H1 (cell line): Measurements from ENCODE around the gene CABCOCO1. TPM values are rescaled to one million over a fixed set of nuclear protein-coding genes. Genes with fewer than 3 reads are reported as not detected.

Experiments used
- CTCF ChIA-PET: fragments of 300-600 bp; sonication (Branson Sonifier 250); formaldehyde crosslinking; loops from one replicate; lab custom pipeline; 2021; ENCODE audit not compliant: partially characterized antibody; lab: Charles Lee
- POLR2A ChIA-PET: fragments of 300-600 bp; sonication (Branson Sonifier 250); formaldehyde crosslinking; loops from one replicate; lab custom pipeline; 2021; ENCODE audit warnings: inconsistent platforms; ENCODE audit not compliant: partially characterized antibody; lab: Charles Lee
- DNase-seq, 2 experiments: peaks; one replicate each; pipeline versions ENCODE4 v3.0.0 to v3.0.0-alpha.2; 2010 to 2022; ENCODE audit warnings: low spot score in 2 of 2, low read depth in 1 of 2, mixed read lengths in 1 of 2
- FAIRE-seq: peaks from 2 replicates; lab custom pipeline; 2011; peaks lifted over from hg19 to GRCh38; lab: Jason Lieb, UNC
- H2AFZ ChIP-seq: 2 replicates; pipeline ENCODE4 v1.8.1; 2012; ENCODE audit warnings: low read length, inconsistent platforms
- H2AK5ac ChIP-seq: 2 replicates; pipeline ENCODE4 v1.6.1; 2013; ENCODE audit warnings: low read depth, low read length
- H2BK120ac ChIP-seq: replicated peaks from 2 replicates; pipeline ENCODE3; 2013; ENCODE audit warnings: low read depth, low read length, inconsistent platforms
- H2BK12ac ChIP-seq: 2 replicates; pipeline ENCODE4 v1.6.1; 2013; ENCODE audit warnings: low read depth, low read length
- H2BK15ac ChIP-seq: 2 replicates; pipeline ENCODE4 v1.6.1; 2013; ENCODE audit warnings: low read length
- H2BK20ac ChIP-seq: 2 replicates; pipeline ENCODE4 v1.6.1; 2013; ENCODE audit warnings: low read length
- H2BK5ac ChIP-seq: 2 replicates; pipeline ENCODE4 v1.6.1; 2013; ENCODE audit warnings: low read depth, low read length
- H3K14ac ChIP-seq: 2 replicates; pipeline ENCODE4 v1.6.1; 2013; ENCODE audit warnings: inconsistent platforms; ENCODE audit not compliant: insufficient read length
- H3K18ac ChIP-seq: 2 replicates; pipeline ENCODE4 v1.6.1; 2013; ENCODE audit warnings: low read length; ENCODE audit errors: extremely low read depth
- H3K23ac ChIP-seq: 2 replicates; pipeline ENCODE4 v1.6.1; 2013; ENCODE audit warnings: inconsistent platforms; ENCODE audit not compliant: insufficient read length
- H3K23me2 ChIP-seq: 2 replicates; pipeline ENCODE4 v1.6.1; 2013; ENCODE audit warnings: low read depth, low read length
- H3K27ac ChIP-seq: 2 replicates; pipeline ENCODE4 v1.6.1; 2011; ENCODE audit warnings: low read depth, low read length, inconsistent platforms
- H3K27me3 ChIP-seq, 4 experiments: replicated peaks in 1 of 4; 1 replicate in 1 of 4; 2 replicates in 3 of 4; pipeline versions ENCODE4 v1.6.1 to v1.8.1; 2011 to 2013; ENCODE audit warnings: low read length in 3 of 4, mild to moderate bottlenecking in 3 of 4, inconsistent platforms in 2 of 4, mixed read lengths in 2 of 4, moderate library complexity in 1 of 4; ENCODE audit not compliant: control insufficient read depth in 3 of 4, insufficient read depth in 3 of 4; ENCODE audit errors: extremely low read depth in 1 of 4
- H3K36me3 ChIP-seq, 4 experiments: 2 replicates each; pipeline versions ENCODE4 v1.6.1 to v1.8.1; 2011 to 2013; ENCODE audit warnings: mild to moderate bottlenecking in 4 of 4, low read length in 3 of 4, moderate library complexity in 2 of 4, control low read depth in 1 of 4, inconsistent platforms in 1 of 4; ENCODE audit not compliant: insufficient read depth in 4 of 4, control insufficient read depth in 2 of 4
- H3K4ac ChIP-seq: replicated peaks from 2 replicates; pipeline ENCODE3; 2013; ENCODE audit warnings: low read length, low read depth, mixed read lengths, inconsistent platforms; ENCODE audit not compliant: insufficient read length
- H3K4me1 ChIP-seq, 4 experiments: replicated peaks in 1 of 4; 1 replicate in 1 of 4; 2 replicates in 3 of 4; pipeline versions ENCODE4 v1.6.1 to v1.8.1; 2011 to 2013; ENCODE audit warnings: low read length in 3 of 4, inconsistent platforms in 2 of 4, mixed read lengths in 1 of 4; ENCODE audit not compliant: insufficient read depth in 4 of 4, control insufficient read depth in 3 of 4
- H3K4me2 ChIP-seq, 2 experiments: 2 replicates each; pipeline versions ENCODE4 v1.6.1 to v1.8.1; 2011 to 2013; ENCODE audit warnings: low read depth in 2 of 2, low read length in 2 of 2, control low read depth in 1 of 2, inconsistent platforms in 1 of 2, mild to moderate bottlenecking in 1 of 2; ENCODE audit not compliant: insufficient read depth in 1 of 2
- H3K4me3 ChIP-seq, 4 experiments: fragments of 200-600, 300-600 bp in 1 of 4; sonication (generic), shearing (Covaris generic), sonication (Bioruptor Twin) in 1 of 4; 2 replicates each; pipeline versions ENCODE4 v1.5.1 to v1.8.1; 2011 to 2016; ENCODE audit warnings: low read length in 4 of 4, low read depth in 3 of 4, control low read depth in 2 of 4, inconsistent platforms in 2 of 4, mild to moderate bottlenecking in 2 of 4, mixed read lengths in 1 of 4, moderate library complexity in 1 of 4; ENCODE audit not compliant: insufficient read depth in 2 of 4; ENCODE audit errors: extremely low read depth in 1 of 4
- H3K56ac ChIP-seq: replicated peaks from 2 replicates; pipeline ENCODE3; 2013; ENCODE audit warnings: low read depth, mild to moderate bottlenecking, mixed read lengths, low read length, inconsistent platforms; ENCODE audit not compliant: insufficient read length
- H3K79me1 ChIP-seq: 2 replicates; pipeline ENCODE4 v1.6.1; 2013; ENCODE audit warnings: low read depth, low read length, control low read depth
- H3K79me2 ChIP-seq, 2 experiments: 2 replicates each; pipeline versions ENCODE4 v1.6.1 to v1.8.1; 2012 to 2013; ENCODE audit warnings: low read length in 2 of 2, mild to moderate bottlenecking in 2 of 2, inconsistent platforms in 1 of 2; ENCODE audit not compliant: insufficient read depth in 2 of 2, control insufficient read depth in 1 of 2
- H3K9ac ChIP-seq, 4 experiments: replicated peaks in 1 of 4; 1 replicate in 1 of 4; 2 replicates in 3 of 4; pipeline versions ENCODE4 v1.6.1 to v1.8.1; 2011 to 2013; ENCODE audit warnings: low read depth in 3 of 4, low read length in 3 of 4, control low read depth in 2 of 4, mild to moderate bottlenecking in 2 of 4, moderate library complexity in 2 of 4, inconsistent platforms in 1 of 4; ENCODE audit errors: extremely low read depth in 1 of 4
- H3K9me3 ChIP-seq, 2 experiments: 2 replicates each; pipeline versions ENCODE4 v1.6.1 to v1.8.1; 2012 to 2013; ENCODE audit warnings: mild to moderate bottlenecking in 2 of 2, moderate library complexity in 2 of 2, control low read depth in 1 of 2, inconsistent platforms in 1 of 2, low read depth in 1 of 2, low read length in 1 of 2, mixed read lengths in 1 of 2; ENCODE audit not compliant: insufficient read depth in 2 of 2
- H4K20me1 ChIP-seq, 2 experiments: replicated peaks in 1 of 2; 2 replicates each; pipeline versions ENCODE3 to v1.8.1; 2011 to 2013; ENCODE audit warnings: inconsistent platforms in 2 of 2, low read length in 2 of 2, mild to moderate bottlenecking in 1 of 2; ENCODE audit not compliant: insufficient read depth in 2 of 2, control insufficient read depth in 1 of 2
- H4K5ac ChIP-seq: 2 replicates; pipeline ENCODE4 v1.6.1; 2013; ENCODE audit warnings: low read length, low read depth, mixed read lengths, inconsistent platforms; ENCODE audit not compliant: insufficient read length
- H4K8ac ChIP-seq: 2 replicates; pipeline ENCODE4 v1.8.0; 2013; ENCODE audit warnings: mild to moderate bottlenecking, moderate library complexity, low read length, inconsistent platforms; ENCODE audit not compliant: insufficient read depth; ENCODE audit errors: extremely low read depth
- H4K91ac ChIP-seq: replicated peaks from 2 replicates; pipeline ENCODE3; 2013; ENCODE audit warnings: low read length, mixed read lengths, inconsistent platforms; ENCODE audit not compliant: insufficient read length
- ASH2L ChIP-seq: fragments of 200-600, 300-600 bp; sonication (generic); IDR thresholded peaks from one replicate; pipeline ENCODE4 v1.7.1; 2017; ENCODE audit warnings: low read length
- JUND ChIP-seq: IDR thresholded peaks from 2 replicates; pipeline ENCODE4 v1.6.1; 2011; ENCODE audit warnings: mild to moderate bottlenecking, improper control_type of control experiment, low read length
- RBBP5 ChIP-seq: IDR thresholded peaks from 2 replicates; pipeline ENCODE4 v1.7.1; 2012; ENCODE audit warnings: low read depth, mild to moderate bottlenecking, inconsistent platforms, low read length, moderate library complexity, borderline replicate concordance
- RXRA ChIP-seq: IDR thresholded peaks from 2 replicates; pipeline ENCODE4 v1.6.1; 2011; ENCODE audit warnings: low read depth, mild to moderate bottlenecking, low read length, moderate library complexity; ENCODE audit not compliant: insufficient read depth
- SAP30 ChIP-seq: fragments of 300-600 bp; sonication (generic); IDR thresholded peaks from 2 replicates; pipeline ENCODE4 v1.7.1; 2012; ENCODE audit warnings: low read length, moderate library complexity, mild to moderate bottlenecking, inconsistent platforms; ENCODE audit not compliant: insufficient read depth, insufficient replicate concordance
- SIRT6 ChIP-seq: IDR thresholded peaks from one replicate; pipeline ENCODE4 v1.7.1; 2012; ENCODE audit warnings: low read length, inconsistent platforms
- WGBS, 2 experiments: shearing (Covaris generic) in 1 of 2; methylation state at CpG; one replicate each; pipeline versions ENCODE4 v1.1.6 to v1.1.7; 2013 to 2015; ENCODE audit warnings: low lambda C conversion rate in 2 of 2, mixed read lengths in 2 of 2, inconsistent platforms in 1 of 2, low coverage in 1 of 2, missing lambda C conversion rate in 1 of 2; ENCODE audit not compliant: insufficient replicate concordance in 2 of 2, insufficient coverage in 1 of 2, insufficient read length in 1 of 2; ENCODE audit errors: extremely low coverage in 1 of 2, missing lambda C conversion rate in 1 of 2; 5-methylcytosine and 5-hydroxymethylcytosine counted together
- polyA plus RNA-seq, 7 experiments: library from polyadenylated mRNA; depleted of rRNA in 3 of 7; stranded (reverse) in 5 of 7; unstranded in 2 of 7; fragments of >200 nt in 5 of 7; fragments of 200-250 nt in 2 of 7; gene quantifications; 1 replicate in 5 of 7; 2 replicates in 1 of 7; 4 replicates in 1 of 7; pipeline versions ENCODE4 v1.2.1 to v1.2.3, GENCODE V29; 2011 to 2013; ENCODE audit warnings: missing spikeins in 2 of 7, mixed read lengths in 2 of 7
- total RNA-seq: library from RNA; stranded (reverse); fragmentation: NEBNext Ultra II Directional; extraction: Animal tissue kit (Norgen Biotek cat#: 25700); gene quantifications from 2 replicates; pipeline ENCODE4 v1.2.1, GENCODE V29; 2021
- TF ChIP-seq, protein P1 (sequence below), 3 experiments: IDR thresholded peaks; 1 replicate in 2 of 3; 2 replicates in 1 of 3; pipeline versions ENCODE4 v1.5.1 to v1.6.1; 2011; ENCODE audit warnings: low read length in 3 of 3, mild to moderate bottlenecking in 3 of 3, inconsistent platforms in 2 of 3, low read depth in 1 of 3, moderate library complexity in 1 of 3; ENCODE audit not compliant: insufficient read depth in 1 of 3; ENCODE audit errors: control extremely low read depth in 1 of 3

The CABCOCO1 gene
- total and polyA plus RNA-seq, 2 of the 8 experiments (the other 6 are each of a cell fraction or from before 2014, with no cell fraction given) = not detected

DNA sequence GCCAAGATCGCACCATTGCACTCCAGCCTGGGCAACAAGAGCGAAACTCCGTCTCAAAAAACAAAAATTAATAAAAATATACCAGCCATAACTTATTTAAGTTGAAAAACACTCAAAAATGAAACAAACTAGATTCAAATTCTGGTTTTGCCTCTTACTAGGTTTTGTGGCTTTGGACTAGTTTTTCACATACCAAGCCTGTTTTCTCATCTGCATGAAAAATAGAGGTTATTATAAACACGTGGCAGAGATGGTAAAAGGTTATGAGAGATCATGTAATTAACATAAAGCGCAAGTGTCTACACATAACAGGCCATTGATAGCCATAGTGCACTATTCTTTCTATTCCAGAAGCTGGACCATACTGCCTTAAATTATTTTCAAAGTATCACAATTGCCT is 35.5 kb upstream of the CABCOCO1 start:
- Histone ChIP-seq H3K14ac (no peak overlapping the region), H3K4me2 (no peak overlapping the region), H2BK12ac (no peak overlapping the region), H2BK120ac (no peak overlapping the region), H3K9me3 (no peaks in the 10 kb centered on the region), H2BK20ac (no peak overlapping the region), H3K4ac (no peak overlapping the region), H2AFZ (no peak overlapping the region), H3K36me3 (no peaks in the 10 kb centered on the region; a peak in 2 of 8 replicates), H3K4me1 (peaks cover 0 to 6% (median under 1%) of the 10 kb centered on the region in 4 experiments; a peak in 4 of 7 replicates), H3K27ac (no peak overlapping the region), H3K9ac (no peak overlapping the region), H3K23ac (no peak overlapping the region), H2AK5ac (no peak overlapping the region), H4K20me1 (no peaks in the 10 kb centered on the region), H4K8ac (no peak overlapping the region), H3K4me3 (no peak overlapping the region), H4K5ac (no peak overlapping the region), H2BK15ac (no peak overlapping the region), H3K18ac (no peak overlapping the region), H3K23me2 (no peaks in the 10 kb centered on the region; the same call in 1 of the 2 replicates), H3K27me3 (no peaks in the 10 kb centered on the region), H3K79me2 (no peaks in the 10 kb centered on the region), H3K56ac (no peak overlapping the region), H2BK5ac (no peak overlapping the region), H3K79me1 (no peaks in the 10 kb centered on the region), H4K91ac (no peak overlapping the region)
- FAIRE-seq (no peak), DNase-seq (no peak)
- WGBS, 2 experiments = 96% methylated on average over 5 of the region's 5 CpGs; no CpG with 5 or more reads in 1 of the 2 experiments
- ChIA-PET CTCF (interaction anchor here (0.6 to 1.3 kb wide), 2 partner anchors 9 to 131 kb away, joined by 3 read pairs; no protein-coding TSS in a partner anchor), POLR2A (no interaction called here)
- no peak for TF ChIP-seq RXRA
- TF ChIP-seq, protein P1, sequence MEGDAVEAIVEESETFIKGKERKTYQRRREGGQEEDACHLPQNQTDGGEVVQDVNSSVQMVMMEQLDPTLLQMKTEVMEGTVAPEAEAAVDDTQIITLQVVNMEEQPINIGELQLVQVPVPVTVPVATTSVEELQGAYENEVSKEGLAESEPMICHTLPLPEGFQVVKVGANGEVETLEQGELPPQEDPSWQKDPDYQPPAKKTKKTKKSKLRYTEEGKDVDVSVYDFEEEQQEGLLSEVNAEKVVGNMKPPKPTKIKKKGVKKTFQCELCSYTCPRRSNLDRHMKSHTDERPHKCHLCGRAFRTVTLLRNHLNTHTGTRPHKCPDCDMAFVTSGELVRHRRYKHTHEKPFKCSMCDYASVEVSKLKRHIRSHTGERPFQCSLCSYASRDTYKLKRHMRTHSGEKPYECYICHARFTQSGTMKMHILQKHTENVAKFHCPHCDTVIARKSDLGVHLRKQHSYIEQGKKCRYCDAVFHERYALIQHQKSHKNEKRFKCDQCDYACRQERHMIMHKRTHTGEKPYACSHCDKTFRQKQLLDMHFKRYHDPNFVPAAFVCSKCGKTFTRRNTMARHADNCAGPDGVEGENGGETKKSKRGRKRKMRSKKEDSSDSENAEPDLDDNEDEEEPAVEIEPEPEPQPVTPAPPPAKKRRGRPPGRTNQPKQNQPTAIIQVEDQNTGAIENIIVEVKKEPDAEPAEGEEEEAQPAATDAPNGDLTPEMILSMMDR (IDR thresholded peaks at IDR 0.05; ENCODE audit: control extremely low read depth in 1 of 3, insufficient read depth in 1 of 3, low read depth in 1 of 3, low read length in 3 of 3) = no peak
- no peak for TF ChIP-seq RBBP5
- TF ChIP-seq SAP30 = no peak
- TF ChIP-seq SIRT6 = no peak
- TF ChIP-seq ASH2L = no peak
- no peak for TF ChIP-seq JUND
